IPS DF 6.9 (cell line): ENCODE data around the gene SELENOK.

Experiments
- DNase-seq: peaks from one replicate; pipeline ENCODE4 v3.0.0-alpha.2; 2013; ENCODE audit warnings: low read depth, low spot score
- H3K27ac ChIP-seq: one replicate; pipeline ENCODE4 v1.5.1; 2013; ENCODE audit warnings: low read length, control low read depth
- H3K27me3 ChIP-seq: 2 replicates; pipeline ENCODE4 v1.6.1; 2013; ENCODE audit warnings: mild to moderate bottlenecking, low read length; ENCODE audit not compliant: control insufficient read depth, insufficient read depth
- H3K36me3 ChIP-seq: 2 replicates; pipeline ENCODE4 v1.6.1; 2013; ENCODE audit warnings: low read length; ENCODE audit not compliant: control insufficient read depth, insufficient read depth
- H3K4me1 ChIP-seq: 2 replicates; pipeline ENCODE4 v1.6.1; 2013; ENCODE audit warnings: low read length; ENCODE audit not compliant: control insufficient read depth, insufficient read depth
- H3K4me3 ChIP-seq: 2 replicates; pipeline ENCODE4 v1.5.1; 2013; ENCODE audit warnings: mild to moderate bottlenecking, low read length
- H3K9me3 ChIP-seq: 2 replicates; pipeline ENCODE4 v1.6.1; 2013; ENCODE audit warnings: low read length, inconsistent platforms; ENCODE audit not compliant: control insufficient read depth, insufficient read depth
- WGBS: extraction: QIAGEN DNeasy Blood & Tissue Kit; methylation state at CpG from one replicate; pipeline ENCODE4 v1.1.7; 2013; ENCODE audit warnings: mixed read lengths, missing lambda C conversion rate; ENCODE audit not compliant: insufficient read length, insufficient coverage; 5-methylcytosine and 5-hydroxymethylcytosine counted together

The SELENOK gene

GRCh38 chr3:53843195-53844177 is 48.2 kb downstream of the SELENOK start:
- Histone ChIP-seq H3K4me1 (peaks cover 12% of the 10 kb centered on the region), H3K27me3 (peaks cover 7% of the 10 kb centered on the region; the same call in 1 of the 2 replicates), H3K4me3 (no peak overlapping the region), H3K9me3 (no peaks in the 10 kb centered on the region), H3K27ac (no peak overlapping the region), H3K36me3 (peaks cover 2% of the 10 kb centered on the region; the same call in 1 of the 2 replicates)
- no CpG with 5 or more reads among the region's 10 CpGs for WGBS
- no peak for DNase-seq

GRCh38 chr3:53842436-53843194 is 49.0 kb downstream of the SELENOK start:
- Histone ChIP-seq H3K27me3 (peaks cover 7% of the 10 kb centered on the region; the same call in 1 of the 2 replicates), H3K4me3 (no peak overlapping the region), H3K27ac (no peak overlapping the region), H3K4me1 (peaks cover 12% of the 10 kb centered on the region), H3K36me3 (peaks cover 7% of the 10 kb centered on the region; the same call in 1 of the 2 replicates), H3K9me3 (no peaks in the 10 kb centered on the region)
- whole genome bisulfite sequencing, result no CpG with 5 or more reads among the region's 12 CpGs
- DNase-seq, result no peak

GRCh38 chr3:53841296-53841695 is 50.4 kb downstream of the SELENOK start:
- DNase-seq, result no peak
- H3K9me3 ChIP-seq, result no peaks in the 10 kb centered on the region
- no peak overlapping the region for H3K27ac ChIP-seq
- no peak overlapping the region for H3K4me3 ChIP-seq
- WGBS, result no CpG with 5 or more reads among the region's 5 CpGs
- peaks cover 7% of the 10 kb centered on the region; the same call in 1 of the 2 replicates for H3K36me3 ChIP-seq
- H3K4me1 ChIP-seq, result peaks cover 12% of the 10 kb centered on the region
- no peaks in the 10 kb centered on the region for H3K27me3 ChIP-seq

GRCh38 chr3:53837331-53837730 is 54.3 kb downstream of the SELENOK start:
- DNase-seq, result no peak
- H3K4me1 ChIP-seq, result peaks cover 2% of the 10 kb centered on the region; the same call in 1 of the 2 replicates
- H3K27ac ChIP-seq, result no peak overlapping the region
- WGBS, result no CpG with 5 or more reads among the region's 10 CpGs
- H3K36me3 ChIP-seq, result peaks cover 7% of the 10 kb centered on the region; the same call in 1 of the 2 replicates
- H3K27me3 ChIP-seq, result no peaks in the 10 kb centered on the region
- H3K4me3 ChIP-seq, result no peak overlapping the region
- H3K9me3 ChIP-seq, result no peaks in the 10 kb centered on the region

GRCh38 chr3:53836084-53836872 is 55.4 kb downstream of the SELENOK start:
- Histone ChIP-seq H3K4me1 (no peaks in the 10 kb centered on the region), H3K27me3 (no peaks in the 10 kb centered on the region), H3K27ac (no peak overlapping the region), H3K36me3 (peaks cover 7% of the 10 kb centered on the region; the same call in 1 of the 2 replicates), H3K9me3 (no peaks in the 10 kb centered on the region), H3K4me3 (no peak overlapping the region)
- no peak for DNase-seq
- no CpG with 5 or more reads among the region's 9 CpGs for WGBS

- Histone ChIP-seq H3K36me3 (peaks cover 7% of the 10 kb centered on the region; the same call in 1 of the 2 replicates), H3K9me3 (no peaks in the 10 kb centered on the region), H3K4me3 (no peak overlapping the region), H3K27ac (no peak overlapping the region), H3K27me3 (no peaks in the 10 kb centered on the region), H3K4me1 (no peaks in the 10 kb centered on the region)
- no CpG with 5 or more reads among the region's 1 CpG for WGBS
- DNase-seq, result no peak
Measured at GRCh38 chr3:53835257-53835656, 56.4 kb downstream of the SELENOK start.

GRCh38 chr3:53834429-53835095 is 57.1 kb downstream of the SELENOK start:
- no peaks in the 10 kb centered on the region for H3K27me3 ChIP-seq
- H3K36me3 ChIP-seq, result peaks cover 7% of the 10 kb centered on the region; the same call in 1 of the 2 replicates
- no peaks in the 10 kb centered on the region for H3K4me1 ChIP-seq
- no CpG with 5 or more reads among the region's 6 CpGs for WGBS
- no peaks in the 10 kb centered on the region for H3K9me3 ChIP-seq
- H3K4me3 ChIP-seq, result no peak overlapping the region
- DNase-seq, result no peak
- no peak overlapping the region for H3K27ac ChIP-seq
